ENCODE data around the gene TERT. TPM values are rescaled to one million over a fixed set of nuclear protein-coding genes. Genes with fewer than 3 reads are reported as not detected.
A peak's percentile ranks its signal among the peaks of the same experiment; 100 is the strongest.
"Not testable (repeated sequence)": the region's sequence is repeated elsewhere in the genome, so short reads cannot be mapped to it uniquely, and the experiment has no call there.

TERT gene
- total RNA-seq, 2 donors from 2014 or later = 2.3 to 5.1 TPM

DNA sequence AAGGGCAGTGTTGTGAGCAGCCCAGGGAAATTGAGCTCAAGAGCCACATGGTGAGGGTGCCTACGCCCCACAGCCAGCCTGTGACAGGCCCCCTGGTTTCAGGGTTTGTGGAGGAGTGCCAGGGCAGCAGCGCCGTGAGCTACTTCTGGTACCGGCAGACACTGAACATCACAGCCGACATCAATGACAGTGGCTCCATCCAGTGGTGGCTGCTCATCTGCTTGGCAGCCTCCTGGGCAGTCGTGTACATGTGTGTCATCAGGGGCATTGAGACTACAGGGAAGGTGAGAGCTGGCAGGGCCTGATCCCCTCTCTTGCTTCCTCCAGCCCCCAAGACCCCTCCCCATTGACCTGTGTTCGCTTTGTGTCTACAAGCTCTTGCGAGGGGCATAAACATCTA, 59.5 kb downstream of the TERT start:
- DNase-seq (no peak), ATAC-seq (no peak)
- intact Hi-C loops (cut with DNase I, micrococcal nuclease) = no loop called here

DNA sequence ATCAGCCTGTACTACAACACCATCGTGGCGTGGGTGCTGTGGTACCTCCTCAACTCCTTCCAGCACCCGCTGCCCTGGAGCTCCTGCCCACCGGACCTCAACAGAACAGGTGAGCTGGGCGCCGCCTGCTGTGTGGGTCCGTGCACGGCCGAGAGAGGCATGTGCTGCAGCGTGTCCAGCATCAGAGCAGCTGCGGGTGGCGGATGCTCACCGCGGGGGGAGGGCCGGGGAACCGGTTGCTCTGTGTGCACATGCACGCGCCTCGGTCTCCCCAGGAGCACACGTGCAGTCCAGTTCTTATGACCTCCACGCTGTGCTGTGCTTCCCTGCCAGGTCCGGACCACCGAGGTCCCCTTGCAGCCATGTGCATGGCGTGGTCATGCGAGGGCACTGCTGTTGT, 62.1 kb downstream of the TERT start:
- ATAC-seq = no peak
- intact Hi-C loops (cut with DNase I, micrococcal nuclease) = no loop called here

DNA sequence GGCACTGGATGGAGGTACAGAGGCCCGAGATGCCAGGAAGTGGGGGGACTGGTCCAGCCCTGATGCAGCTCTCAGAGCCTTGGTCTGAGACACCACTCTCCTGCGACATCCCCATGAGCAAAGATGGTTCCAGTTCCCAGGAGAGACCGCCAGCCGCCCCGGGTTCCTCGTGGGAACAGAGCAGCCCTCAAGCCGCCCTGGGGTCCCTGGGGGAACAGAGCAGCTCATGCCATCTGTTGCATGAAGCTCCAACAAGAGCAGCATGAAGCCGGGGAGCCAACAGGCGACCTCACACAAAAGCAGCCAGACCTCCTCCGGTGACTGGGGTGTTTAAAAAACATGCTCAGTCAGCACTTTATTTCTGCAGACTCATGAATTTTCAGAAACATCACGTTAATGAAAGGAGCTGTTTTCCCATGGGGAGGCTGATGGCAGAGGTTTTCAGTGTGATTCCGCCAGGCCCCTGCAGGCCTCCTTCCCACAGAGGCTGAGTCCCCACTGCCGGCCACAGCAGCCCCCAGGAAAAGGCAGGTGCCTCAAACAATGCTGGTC, 63.4 kb downstream of the TERT start:
- no peak for ATAC-seq
- intact Hi-C loops (cut with DNase I, micrococcal nuclease) = no loop called here

More for the DNA sequence above, 62.1 kb downstream of the TERT start:
- no peak for DNase-seq

DNA sequence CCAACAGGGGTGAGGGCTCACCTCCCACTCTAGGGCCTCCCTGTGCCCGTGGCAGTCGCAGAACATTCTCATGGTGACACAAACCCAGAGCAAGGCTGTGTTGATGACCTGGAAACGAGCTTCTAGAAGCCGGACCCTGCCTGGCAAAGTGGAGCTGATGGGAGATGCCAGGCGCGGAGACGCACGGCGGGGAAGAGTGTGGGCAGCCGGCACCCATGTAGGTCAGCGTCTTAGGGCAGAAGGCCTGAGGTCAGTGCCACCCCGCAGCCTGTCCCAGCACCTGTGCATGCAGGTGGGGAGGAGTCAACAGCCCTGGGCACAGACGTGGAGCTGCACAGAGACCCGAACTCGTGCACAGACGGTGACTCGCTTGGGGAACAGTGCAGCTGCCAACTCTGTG, 64.3 kb downstream of the TERT start:
- DNase-seq (no peak), ATAC-seq (no peak)
- intact Hi-C loops (cut with DNase I, micrococcal nuclease) = no loop called here

More for the DNA sequence above, 63.4 kb downstream of the TERT start:
- DNase-seq = no peak

DNA sequence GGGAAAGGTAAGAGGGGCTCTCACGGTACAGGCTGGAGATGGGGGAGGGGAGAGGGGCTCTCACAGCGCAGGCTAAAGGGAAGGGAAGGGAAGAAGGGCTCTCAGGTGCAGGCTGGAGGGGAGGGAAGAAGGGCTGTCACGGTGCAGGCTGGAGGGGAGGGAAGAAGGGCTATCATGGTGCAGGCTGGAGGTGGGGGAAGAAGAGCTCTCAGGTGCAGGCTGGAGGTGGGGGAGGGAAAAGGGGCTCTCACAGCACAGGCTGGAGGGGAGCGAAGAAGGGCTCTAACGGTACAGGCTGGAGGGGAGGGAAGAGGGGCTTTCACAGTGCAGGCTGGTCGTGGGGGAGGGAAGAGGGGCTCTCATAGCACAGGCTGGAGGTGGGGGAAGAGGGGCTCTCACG, 65.0 kb downstream of the TERT start:
- intact Hi-C loops (cut with DNase I, micrococcal nuclease) = no loop called here
- ATAC-seq = no peak
- DNase-seq = no peak

DNA sequence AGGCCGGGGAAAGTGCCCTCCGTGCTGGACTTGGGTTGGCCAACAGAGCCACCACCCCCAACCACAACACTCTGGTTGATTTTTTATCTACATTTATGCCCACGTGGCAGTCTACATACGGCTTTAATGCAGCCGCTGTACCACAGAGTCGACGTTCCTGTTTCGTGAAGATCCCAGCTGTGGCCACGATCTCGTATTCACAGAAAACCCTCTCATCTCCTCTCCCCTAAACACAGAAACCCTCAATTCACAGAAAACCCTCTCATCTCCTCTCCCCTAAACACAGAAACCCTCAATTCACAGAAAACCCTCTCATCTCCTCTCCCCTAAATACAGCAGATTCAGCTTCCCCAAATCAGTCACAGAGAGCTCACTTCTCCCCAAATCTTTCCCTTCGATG, 65.8 kb downstream of the TERT start:
- intact Hi-C loops (cut with DNase I, micrococcal nuclease); ATAC-seq; DNase-seq: not testable (repeated sequence)

DNA sequence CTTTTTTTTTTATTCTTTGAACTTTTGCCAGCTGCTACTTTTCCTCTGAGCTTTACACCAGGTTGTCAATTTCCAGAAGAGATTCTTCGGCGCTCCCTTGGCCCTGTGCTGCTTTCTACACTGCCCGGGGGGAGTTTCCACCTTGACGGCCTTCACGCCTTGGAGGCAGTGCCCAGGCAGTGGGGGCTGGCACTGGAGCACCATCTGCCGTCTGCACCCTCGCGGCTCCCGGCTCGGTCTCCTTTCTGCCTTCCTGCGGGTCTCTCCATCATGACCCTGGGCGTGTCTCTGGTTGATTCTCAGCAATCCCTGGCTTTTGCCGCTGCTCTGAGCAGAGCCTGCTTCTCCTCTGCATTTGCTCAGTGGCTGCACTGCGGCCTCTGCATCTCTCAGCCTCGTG, 66.7 kb downstream of the TERT start:
- intact Hi-C loops (cut with DNase I, micrococcal nuclease) = no loop called here
- ATAC-seq (no peak), DNase-seq (no peak)

DNA sequence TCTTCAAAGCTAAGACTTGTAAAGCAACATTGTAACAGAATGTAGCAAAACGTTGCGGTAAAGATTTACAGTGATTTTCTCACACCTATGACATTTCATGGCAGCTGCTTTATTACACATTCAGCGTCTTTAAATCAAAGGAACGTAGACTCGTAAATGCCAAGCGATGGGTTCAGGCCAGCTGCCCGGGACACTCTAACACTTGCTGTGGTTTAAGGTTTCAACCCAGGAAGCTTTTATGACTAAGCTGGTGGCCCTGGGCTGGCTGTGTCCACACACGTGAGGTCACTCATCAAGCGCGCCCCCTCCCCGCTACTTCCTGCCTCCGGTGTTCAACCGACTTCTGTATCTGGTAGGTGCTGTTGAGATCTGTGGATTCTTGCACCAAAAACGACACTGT, 67.2 kb downstream of the TERT start:
- intact Hi-C loops (cut with DNase I, micrococcal nuclease) = no loop called here
- ATAC-seq (peak; percentile 63), DNase-seq (peak in 1 of 2 donors; percentile 28)

DNA sequence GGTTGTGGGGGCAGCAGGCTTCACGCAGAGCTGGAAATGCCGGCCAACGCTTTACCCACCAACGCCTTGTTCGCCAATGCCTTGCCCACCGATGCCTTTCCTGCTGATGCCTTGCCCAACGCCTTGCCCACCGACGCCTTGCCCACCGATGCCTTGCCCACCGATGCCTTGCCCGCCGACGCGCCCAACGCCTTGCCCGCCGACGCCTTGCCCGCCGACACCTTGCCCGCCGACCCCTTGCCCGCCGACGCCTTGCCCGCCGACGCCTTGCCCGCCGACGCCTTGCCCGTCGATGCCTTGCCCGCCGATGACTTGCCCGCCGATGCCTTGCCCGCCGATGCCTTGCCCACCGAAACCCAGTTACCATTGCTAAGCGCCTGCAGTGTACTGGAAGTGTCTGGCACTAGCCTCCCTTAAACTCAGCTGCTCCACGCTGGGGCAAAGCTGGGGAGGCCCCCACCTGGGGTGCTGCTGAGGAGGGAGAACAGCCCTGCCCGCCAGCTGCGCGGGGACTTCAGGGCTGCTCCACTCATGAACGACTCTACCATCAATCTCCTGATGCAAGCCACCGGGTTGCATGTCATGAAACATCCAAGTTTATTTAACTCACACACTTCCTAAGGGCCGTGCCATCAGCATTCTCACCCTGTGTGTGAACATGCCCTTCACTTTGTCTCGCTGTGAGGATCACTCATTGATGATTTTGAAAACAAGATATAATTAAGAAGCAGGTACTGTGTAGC, 67.9 kb downstream of the TERT start:
- DNase-seq (no peak), ATAC-seq (no peak)
- intact Hi-C loops (cut with DNase I, micrococcal nuclease) = no loop called here

DNA sequence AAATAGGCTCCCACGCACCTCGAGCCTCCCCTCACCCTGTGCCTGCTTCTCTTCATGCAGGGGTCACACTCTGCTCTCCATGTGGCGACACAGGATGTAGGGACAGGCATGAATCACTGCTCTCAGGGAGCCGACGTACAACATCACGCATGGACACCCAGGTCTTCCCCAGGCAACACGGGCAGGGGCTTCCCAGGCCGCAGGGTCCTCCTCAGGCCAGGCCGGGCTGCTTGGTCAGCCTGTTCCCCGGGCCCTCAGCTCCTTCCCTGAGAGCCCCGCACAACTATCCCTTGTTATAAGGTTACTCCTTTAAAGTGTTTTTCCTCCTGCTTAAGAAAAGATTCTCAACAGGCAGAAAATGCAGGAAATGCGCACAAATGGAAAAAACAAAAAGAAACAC, 68.6 kb downstream of the TERT start:
- intact Hi-C loops (cut with DNase I, micrococcal nuclease) = no loop called here
- DNase-seq (no peak), ATAC-seq (no peak)

DNA sequence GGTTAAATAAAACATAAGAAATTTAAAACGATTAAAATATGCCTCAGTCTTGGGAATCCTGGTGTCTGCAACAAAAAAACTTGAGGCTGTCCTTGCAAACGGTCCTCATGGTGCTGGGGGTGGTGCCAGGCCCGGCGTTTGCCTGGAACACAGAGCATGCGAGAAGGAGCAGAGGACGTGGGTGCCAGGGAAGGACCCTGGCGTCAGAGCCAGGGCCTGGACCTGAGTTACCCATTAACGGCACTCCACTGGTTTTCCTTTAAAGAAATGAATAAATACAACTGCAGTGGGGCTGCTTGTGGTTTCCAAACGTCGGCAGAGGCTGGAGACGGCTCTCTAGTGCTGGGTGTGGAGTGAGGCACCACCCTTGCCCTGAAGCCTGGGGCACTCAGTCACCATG, 69.8 kb downstream of the TERT start, which contains the start of gene SLC6A18:
Gene SLC6A18, plus strand, starts transcription at position 301 of the 400 bp plus-strand sequence. Its CDS starts 97 bp downstream, at position 398.
- peak; percentile 9 for ATAC-seq
- intact Hi-C loops (cut with DNase I, micrococcal nuclease) = no loop called here
- no peak for DNase-seq

DNA sequence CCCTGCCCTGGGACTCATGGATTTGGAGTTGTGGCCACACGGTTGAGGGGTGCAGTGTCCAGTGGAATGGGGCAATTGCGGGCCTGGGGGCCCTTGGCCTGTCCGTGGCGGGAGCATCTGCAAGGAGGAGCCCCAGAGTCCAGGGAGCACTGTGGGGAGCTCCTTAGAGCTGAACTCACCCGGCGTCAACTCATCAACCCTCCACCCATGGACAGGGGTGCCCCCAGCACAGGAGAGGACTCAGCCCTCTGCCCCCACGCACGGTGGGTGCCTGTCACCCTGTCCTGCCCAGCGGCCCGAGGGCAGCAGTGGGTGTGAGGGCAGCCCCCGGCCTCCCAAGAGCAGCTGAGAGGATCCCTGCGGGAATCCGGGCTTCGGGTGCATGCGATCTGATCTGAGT, 70.2 kb downstream of the TERT start:
- intact Hi-C loops (cut with DNase I, micrococcal nuclease) = no loop called here
- DNase-seq (no peak), ATAC-seq (no peak)

DNA sequence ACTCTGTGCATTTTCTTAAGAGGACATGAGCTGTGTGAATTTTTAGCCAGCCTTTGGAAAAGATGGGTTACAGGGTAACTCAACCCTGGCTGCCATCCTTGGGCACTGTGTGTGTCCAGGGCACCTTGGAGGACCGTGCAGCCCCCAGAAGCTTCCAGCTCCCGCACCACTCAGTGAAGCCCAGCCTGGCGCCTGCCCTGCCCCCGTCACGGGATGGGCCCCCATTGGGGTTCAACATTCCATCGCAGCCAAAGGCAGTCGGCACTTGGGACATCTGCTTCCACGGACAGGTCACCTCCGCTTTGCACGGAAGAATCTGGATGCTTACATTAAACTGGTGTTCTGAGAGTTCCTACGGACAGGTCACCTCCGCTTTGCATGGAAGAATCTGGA, 71.6 kb downstream of the TERT start:
- DNase-seq = no peak
- intact Hi-C loops (cut with DNase I, micrococcal nuclease) = no loop called here
- ATAC-seq = no peak

DNA sequence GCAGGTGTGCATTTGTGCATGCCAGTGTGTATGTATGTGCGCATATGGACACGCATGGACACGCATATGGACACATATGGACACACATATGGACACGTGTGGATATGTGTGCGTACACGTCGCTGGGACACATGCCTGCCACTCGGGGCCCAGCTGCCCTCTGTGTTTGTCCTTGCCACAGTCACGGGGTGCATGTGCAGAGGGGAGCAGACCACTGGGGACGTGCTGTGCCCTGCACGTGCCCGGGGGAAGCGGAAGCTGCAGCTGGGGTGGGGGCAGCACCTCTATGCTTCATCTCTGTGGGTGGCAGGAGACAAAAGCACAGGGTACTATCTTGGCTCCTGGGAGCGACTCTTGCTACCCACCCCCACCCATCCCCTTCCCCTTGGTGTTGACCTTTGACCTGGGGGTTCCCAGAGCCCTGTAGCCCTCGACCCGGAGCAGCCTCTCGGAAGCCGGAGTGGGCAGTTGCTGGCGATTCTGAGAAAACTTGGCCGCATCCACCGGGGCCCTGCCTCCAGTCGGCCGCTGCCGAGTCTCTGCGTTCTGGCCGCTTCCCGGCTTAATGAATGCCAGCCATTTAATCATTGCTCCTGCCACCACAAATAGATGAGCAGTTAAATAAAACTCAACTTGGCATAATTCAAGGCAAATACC, 72.1 kb downstream of the TERT start:
- intact Hi-C loops (cut with DNase I, micrococcal nuclease) = no loop called here
- DNase-seq (no peak), ATAC-seq (no peak)

DNA sequence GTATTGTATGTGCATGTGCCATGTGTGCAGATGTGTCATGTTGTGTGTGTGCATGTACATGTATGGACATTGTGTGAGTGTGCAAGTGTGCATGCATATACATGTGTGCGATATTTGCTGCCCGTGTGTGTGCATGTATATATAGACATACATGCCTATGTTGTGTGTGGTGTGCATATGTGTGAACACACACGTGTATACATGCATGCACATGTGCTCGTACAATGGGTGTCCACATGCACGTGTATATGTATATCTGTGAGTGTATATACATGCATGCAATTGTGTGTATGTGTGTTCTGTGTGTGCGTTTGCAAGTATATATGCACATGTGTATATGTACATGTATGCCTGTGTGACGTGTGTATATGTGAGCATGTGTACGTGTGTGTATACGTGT, 72.7 kb downstream of the TERT start:
- intact Hi-C loops (cut with DNase I, micrococcal nuclease) = no loop called here
- DNase-seq = no peak
- ATAC-seq = no peak

DNA sequence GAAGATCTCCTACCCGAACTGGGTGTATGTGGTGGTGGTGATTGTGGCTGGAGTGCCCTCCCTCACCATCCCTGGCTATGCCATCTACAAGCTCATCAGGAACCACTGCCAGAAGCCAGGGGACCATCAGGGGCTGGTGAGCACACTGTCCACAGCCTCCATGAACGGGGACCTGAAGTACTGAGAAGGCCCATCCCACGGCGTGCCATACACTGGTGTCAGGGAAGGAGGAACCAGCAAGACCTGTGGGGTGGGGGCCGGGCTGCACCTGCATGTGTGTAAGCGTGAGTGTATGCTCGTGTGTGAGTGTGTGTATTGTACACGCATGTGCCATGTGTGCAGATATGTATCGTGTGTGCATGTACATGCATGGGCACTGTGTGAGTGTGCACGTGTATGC, 73.1 kb downstream of the TERT start:
- intact Hi-C loops (cut with DNase I, micrococcal nuclease) = no loop called here
- DNase-seq (no peak), ATAC-seq (no peak)

DNA sequence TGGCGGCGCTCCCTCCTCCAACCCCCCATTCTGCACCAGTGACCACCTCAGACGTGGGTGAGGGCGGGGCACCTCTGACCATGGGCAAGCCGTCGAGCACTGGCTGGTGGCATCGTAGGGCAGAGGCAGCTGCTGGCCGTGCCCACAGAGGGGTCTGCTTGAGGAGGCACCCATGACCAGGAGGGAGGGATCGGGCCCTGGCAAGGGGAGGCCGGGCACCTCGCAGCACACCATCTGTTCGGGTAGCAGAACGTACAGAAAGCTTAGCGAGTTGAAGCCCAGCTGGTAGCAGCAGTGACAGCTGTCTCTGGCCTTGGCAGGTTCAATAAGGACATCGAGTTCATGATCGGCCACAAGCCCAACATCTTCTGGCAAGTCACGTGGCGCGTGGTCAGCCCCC, 74.0 kb downstream of the TERT start:
- intact Hi-C loops (cut with DNase I, micrococcal nuclease) = no loop called here
- no peak for ATAC-seq
- no peak for DNase-seq

DNA sequence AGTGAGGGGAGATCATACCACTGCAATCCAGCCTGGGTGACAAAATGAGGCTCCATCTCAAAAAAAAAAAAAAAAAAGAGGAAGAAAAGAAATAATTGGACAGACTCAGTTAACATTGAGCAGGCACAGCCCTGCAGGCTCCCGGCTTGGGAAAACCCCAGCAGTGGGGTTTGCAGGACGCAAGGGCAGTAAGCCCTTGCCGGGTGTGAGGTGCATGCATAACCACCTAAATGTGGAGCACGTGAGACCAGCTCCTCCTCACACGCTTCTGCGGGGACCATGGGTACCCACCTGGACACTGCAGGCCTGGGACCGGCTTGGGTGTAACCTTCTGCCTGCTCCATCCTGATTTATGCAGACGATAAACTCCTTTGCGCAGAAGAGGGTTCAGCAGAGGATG, 74.5 kb downstream of the TERT start:
- DNase-seq (no peak), ATAC-seq (no peak)
- intact Hi-C loops (cut with DNase I, micrococcal nuclease) = no loop called here

DNA sequence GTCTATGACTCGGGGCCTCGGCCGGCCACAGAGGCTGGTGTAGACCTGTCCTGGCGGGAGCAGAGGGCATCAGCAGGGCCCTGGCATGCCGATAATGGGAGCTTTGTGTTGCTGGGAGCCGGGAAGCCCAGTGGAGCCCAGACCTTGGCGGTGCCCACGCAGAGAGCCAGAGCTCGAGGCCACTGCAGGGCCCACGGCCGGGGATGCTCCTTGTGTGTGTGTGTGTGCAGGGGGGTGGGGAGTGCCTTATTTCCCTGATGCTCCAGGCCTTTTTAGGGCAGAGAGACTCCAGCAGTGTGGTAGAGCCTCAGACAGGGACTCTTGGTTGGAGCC, 75.1 kb downstream of the TERT start:
- ATAC-seq = no peak
- intact Hi-C loops (cut with DNase I, micrococcal nuclease) = no loop called here
- DNase-seq = no peak

DNA sequence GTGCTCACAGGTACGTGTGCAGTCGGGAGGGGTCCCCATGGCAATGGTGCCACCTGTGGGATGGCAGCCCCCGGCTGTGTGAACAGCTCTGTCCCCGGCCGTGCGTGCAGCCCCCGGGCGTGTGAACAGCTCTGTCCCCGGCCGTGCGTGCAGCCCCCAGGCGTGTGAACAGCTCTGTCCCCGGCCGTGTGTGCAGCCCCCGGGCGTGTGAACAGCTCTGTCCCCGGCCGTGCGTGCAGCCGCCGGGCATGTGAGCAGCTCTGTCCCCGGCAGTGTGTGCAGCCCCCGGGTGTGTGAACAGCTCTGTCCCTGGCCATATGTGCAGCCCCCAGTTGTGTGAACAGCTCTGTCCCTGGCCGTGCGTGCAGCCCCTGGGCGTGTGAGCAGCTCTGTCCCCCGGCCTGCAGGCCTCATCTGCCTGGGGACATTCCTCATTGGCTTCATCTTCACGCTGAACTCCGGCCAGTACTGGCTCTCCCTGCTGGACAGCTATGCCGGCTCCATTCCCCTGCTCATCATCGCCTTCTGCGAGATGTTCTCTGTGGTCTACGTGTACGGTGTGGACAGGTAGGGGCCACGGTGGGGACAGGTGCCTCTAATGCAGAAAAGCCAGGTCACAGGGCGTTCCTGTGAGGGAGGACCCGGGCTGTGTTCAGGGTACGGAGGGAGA, 75.6 kb downstream of the TERT start:
- DNase-seq = no peak
- intact Hi-C loops (cut with DNase I, micrococcal nuclease) = no loop called here
- no peak for ATAC-seq

Measured in left colon (tissue), 2 donors.